SW480 (cell line): ENCODE results near the gene CSNK2A2.
A peak's percentile ranks its signal among the peaks of the same experiment; 100 is the strongest.

Experiments
- DNase-seq: peaks from one replicate; pipeline ENCODE4 v3.0.0-alpha.2; 2016; ENCODE audit warnings: low spot score

The CSNK2A2 gene

GRCh38 chr16:58198022-58198683 lies at the start of gene CSNK2A2:
CSNK2A2 (minus strand) TSS chr16:58198106; CDS start chr16:58197736, 370 bp downstream.
- DNase-seq: peak; percentile 70

GRCh38 chr16:58243528-58244004 lies 45.7 kb upstream of the CSNK2A2 start:
- DNase-seq: no peak

- DNase-seq: no peak
These were observed 38.9 kb upstream of the CSNK2A2 start for GRCh38 chr16:58236831-58237230.

- peak; percentile 60 for DNase-seq
These were observed 38.4 kb upstream of the CSNK2A2 start for GRCh38 chr16:58236231-58236690.

GRCh38 chr16:58235663-58236062 lies 37.8 kb upstream of the CSNK2A2 start:
- DNase-seq: no peak

- DNase-seq: no peak
These were observed 37.1 kb upstream of the CSNK2A2 start for GRCh38 chr16:58234831-58235595.

GRCh38 chr16:58230259-58230658 lies 32.4 kb upstream of the CSNK2A2 start:
- no peak for DNase-seq

- DNase-seq: no peak
These were observed 28.9 kb upstream of the CSNK2A2 start for GRCh38 chr16:58226790-58227189.

- DNase-seq: no peak
These were observed 28.2 kb upstream of the CSNK2A2 start for GRCh38 chr16:58225965-58226602.

GRCh38 chr16:58222532-58223316 lies 24.8 kb upstream of the CSNK2A2 start:
- DNase-seq: no peak

GRCh38 chr16:58219432-58219831 lies 21.5 kb upstream of the CSNK2A2 start:
- no peak for DNase-seq

GRCh38 chr16:58218786-58219185 lies 20.9 kb upstream of the CSNK2A2 start:
- no peak for DNase-seq

GRCh38 chr16:58217311-58217925 lies 19.5 kb upstream of the CSNK2A2 start:
- DNase-seq: no peak

- no peak for DNase-seq
These were observed 15.1 kb upstream of the CSNK2A2 start for GRCh38 chr16:58212824-58213655.

GRCh38 chr16:58211846-58212245 lies 13.9 kb upstream of the CSNK2A2 start:
- no peak for DNase-seq

GRCh38 chr16:58211245-58211644 lies 13.3 kb upstream of the CSNK2A2 start:
- no peak for DNase-seq

GRCh38 chr16:58205276-58206036 lies 7.5 kb upstream of the CSNK2A2 start:
- DNase-seq: no peak

- peak; percentile 43 for DNase-seq
These were observed 3.3 kb upstream of the CSNK2A2 start for GRCh38 chr16:58201163-58201562.

GRCh38 chr16:58200004-58200797 lies 2.3 kb upstream of the CSNK2A2 start:
- no peak for DNase-seq
